Thoracic aorta (tissue), 2 donors: ENCODE results near the gene NOP58. TPM values are rescaled to one million over a fixed set of nuclear protein-coding genes. Genes with fewer than 3 reads are reported as not detected.
A peak's percentile ranks its signal among the peaks of the same experiment; 100 is the strongest.
"Not testable (repeated sequence)": the region's sequence is repeated elsewhere in the genome, so short reads cannot be mapped to it uniquely, and the experiment has no call there.

Experiments used
- ATAC-seq: fragments of 150-250 bp; one replicate; pipeline ENCODE4 v1.8.0; 2017; ENCODE audit warnings: low read depth; ENCODE audit not compliant: insufficient number of reproducible peaks, low FRiP score
- DNase-seq: peaks from one replicate; pipeline ENCODE4 v3.0.0-alpha.2; 2020; ENCODE audit warnings: low spot score
- H3K27ac ChIP-seq, 2 donors: fragments of 200-600 bp; sonication (generic); 1 replicate in 1 of 2; 2 replicates in 1 of 2; pipeline ENCODE4 v1.5.1; 2016; ENCODE audit warnings: mild to moderate bottlenecking in 2 of 2, moderate library complexity in 2 of 2
- H3K27me3 ChIP-seq: fragments of 200-600 bp; sonication (generic); replicated peaks from 2 replicates; pipeline ENCODE4 v1.6.0; 2016; ENCODE audit warnings: mild to moderate bottlenecking; ENCODE audit not compliant: insufficient read depth
- H3K36me3 ChIP-seq: fragments of 200-600 bp; sonication (generic); one replicate; pipeline ENCODE4 v1.5.1; 2016
- H3K4me1 ChIP-seq, 2 donors: fragments of 200-600 bp; sonication (generic); 1 replicate in 1 of 2; 2 replicates in 1 of 2; pipeline versions ENCODE4 v1.5.1 to v1.6.0; 2016; ENCODE audit warnings: low read depth in 2 of 2, mild to moderate bottlenecking in 1 of 2; ENCODE audit not compliant: control insufficient read depth in 1 of 2
- H3K4me3 ChIP-seq: fragments of 200-600 bp; sonication (generic); 2 replicates; pipeline ENCODE4 v1.5.1; 2016; ENCODE audit warnings: mild to moderate bottlenecking
- H3K9me3 ChIP-seq: fragments of 200-600 bp; sonication (generic); 2 replicates; pipeline ENCODE4 v1.5.1; 2016
- total RNA-seq, 2 donors: library from RNA; depleted of rRNA; stranded (reverse); fragments of >200 nt; gene quantifications; one replicate each; pipeline versions ENCODE4 v1.1.0 to v1.2.3, GENCODE V29; 2016
- TF ChIP-seq, protein P1 (sequence below): fragments of 200-600 bp; sonication (generic); IDR thresholded peaks from one replicate; pipeline ENCODE4 v1.5.1; 2019; ENCODE audit warnings: antibody characterized with exemption

The NOP58 gene
- total RNA-seq, 2 donors from 2014 or later = 77.3 to 161 TPM

DNA sequence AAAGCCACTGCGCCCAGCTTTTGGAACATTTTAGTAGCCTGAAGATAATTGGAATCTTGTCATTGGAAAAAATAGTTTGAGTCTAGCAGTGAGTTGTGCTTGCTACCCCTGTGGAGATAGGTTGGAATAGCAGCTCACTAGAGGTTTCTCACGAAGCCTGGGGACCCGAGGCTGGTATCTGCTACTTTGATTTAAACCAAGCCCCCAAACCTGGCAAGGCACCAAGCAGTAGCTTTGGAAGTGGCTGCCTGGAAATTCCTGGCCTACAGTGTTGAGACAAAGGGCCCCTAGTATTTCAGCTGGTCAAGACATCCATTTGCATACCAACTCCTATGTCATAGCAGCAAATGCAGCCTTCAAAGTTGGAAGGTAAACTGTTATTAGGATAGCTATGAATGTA, 42.1 kb downstream of the NOP58 start:
- Histone ChIP-seq H3K27me3 (no peaks in the 10 kb centered on the region), H3K27ac (no peak overlapping the region), H3K4me3 (no peak overlapping the region), H3K36me3 (peaks cover 34% of the 10 kb centered on the region), H3K9me3 (no peaks in the 10 kb centered on the region), H3K4me1 (no peaks in the 10 kb centered on the region)
- TF ChIP-seq, protein P1, sequence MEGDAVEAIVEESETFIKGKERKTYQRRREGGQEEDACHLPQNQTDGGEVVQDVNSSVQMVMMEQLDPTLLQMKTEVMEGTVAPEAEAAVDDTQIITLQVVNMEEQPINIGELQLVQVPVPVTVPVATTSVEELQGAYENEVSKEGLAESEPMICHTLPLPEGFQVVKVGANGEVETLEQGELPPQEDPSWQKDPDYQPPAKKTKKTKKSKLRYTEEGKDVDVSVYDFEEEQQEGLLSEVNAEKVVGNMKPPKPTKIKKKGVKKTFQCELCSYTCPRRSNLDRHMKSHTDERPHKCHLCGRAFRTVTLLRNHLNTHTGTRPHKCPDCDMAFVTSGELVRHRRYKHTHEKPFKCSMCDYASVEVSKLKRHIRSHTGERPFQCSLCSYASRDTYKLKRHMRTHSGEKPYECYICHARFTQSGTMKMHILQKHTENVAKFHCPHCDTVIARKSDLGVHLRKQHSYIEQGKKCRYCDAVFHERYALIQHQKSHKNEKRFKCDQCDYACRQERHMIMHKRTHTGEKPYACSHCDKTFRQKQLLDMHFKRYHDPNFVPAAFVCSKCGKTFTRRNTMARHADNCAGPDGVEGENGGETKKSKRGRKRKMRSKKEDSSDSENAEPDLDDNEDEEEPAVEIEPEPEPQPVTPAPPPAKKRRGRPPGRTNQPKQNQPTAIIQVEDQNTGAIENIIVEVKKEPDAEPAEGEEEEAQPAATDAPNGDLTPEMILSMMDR = no peak
- no peak for DNase-seq
- ATAC-seq = no peak

DNA sequence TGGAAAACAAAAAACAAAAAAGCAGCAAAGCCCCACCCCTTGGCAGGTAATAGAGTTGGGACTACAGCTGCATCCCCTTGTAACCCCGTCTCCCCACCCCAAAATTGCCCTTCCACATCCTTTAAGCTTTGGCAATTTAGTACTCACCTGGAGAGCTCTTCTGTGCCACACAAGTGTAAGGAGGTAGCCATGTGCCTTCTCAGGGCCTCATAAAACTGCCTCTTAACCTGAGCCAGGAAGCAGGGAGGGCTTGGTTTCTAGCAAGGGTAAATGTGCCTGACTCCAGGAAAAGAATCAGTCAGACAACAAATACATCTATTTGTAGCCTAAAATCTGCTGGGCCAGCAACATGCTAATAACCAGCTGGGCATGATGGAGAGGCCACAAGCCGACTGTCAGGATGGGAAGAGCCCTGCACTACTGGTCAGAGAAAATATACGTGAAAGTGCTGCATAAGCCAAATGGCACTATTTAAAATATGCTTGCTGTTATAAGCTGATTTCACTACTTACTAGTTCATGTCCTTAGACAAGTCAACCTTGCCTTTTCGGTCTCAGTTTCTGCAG, 46.3 kb downstream of the NOP58 start:
- ATAC-seq (no peak), DNase-seq (no peak)
- Histone ChIP-seq H3K4me1 (peaks cover 2 to 8% of the 10 kb centered on the region in 2 donors), H3K4me3 (no peak overlapping the region), H3K27me3 (no peaks in the 10 kb centered on the region), H3K9me3 (no peaks in the 10 kb centered on the region), H3K36me3 (peaks cover 3% of the 10 kb centered on the region), H3K27ac (no peak overlapping the region)
- TF ChIP-seq, protein P1 = no peak

DNA sequence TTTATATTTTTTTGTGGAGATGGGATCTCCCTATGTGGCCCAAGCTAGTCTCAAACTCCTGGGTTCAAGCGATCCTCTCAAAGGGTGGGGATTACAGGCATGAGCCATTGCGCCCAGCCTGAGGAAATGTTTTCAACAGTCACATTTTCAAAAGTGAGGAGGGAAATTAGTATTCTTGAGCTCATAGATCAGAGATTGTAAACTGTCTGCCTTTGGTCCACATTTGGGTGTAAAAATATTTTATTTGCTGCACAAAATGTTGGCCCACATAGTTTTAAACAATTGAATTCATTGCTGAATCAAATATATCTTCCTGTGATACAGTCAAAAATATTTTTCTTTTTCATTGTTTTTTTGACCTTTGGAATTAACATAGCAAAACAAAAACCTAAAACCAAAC, 48.6 kb downstream of the NOP58 start:
- no peak for ATAC-seq
- H3K27me3 ChIP-seq = no peaks in the 10 kb centered on the region
- H3K27ac ChIP-seq = no peak overlapping the region
- peaks cover 5 to 23% of the 10 kb centered on the region in 2 donors for H3K4me1 ChIP-seq
- H3K9me3 ChIP-seq = no peaks in the 10 kb centered on the region
- no peak for DNase-seq
- TF ChIP-seq, protein P1 = no peak
- no peak overlapping the region for H3K4me3 ChIP-seq
- peaks cover 3% of the 10 kb centered on the region for H3K36me3 ChIP-seq

DNA sequence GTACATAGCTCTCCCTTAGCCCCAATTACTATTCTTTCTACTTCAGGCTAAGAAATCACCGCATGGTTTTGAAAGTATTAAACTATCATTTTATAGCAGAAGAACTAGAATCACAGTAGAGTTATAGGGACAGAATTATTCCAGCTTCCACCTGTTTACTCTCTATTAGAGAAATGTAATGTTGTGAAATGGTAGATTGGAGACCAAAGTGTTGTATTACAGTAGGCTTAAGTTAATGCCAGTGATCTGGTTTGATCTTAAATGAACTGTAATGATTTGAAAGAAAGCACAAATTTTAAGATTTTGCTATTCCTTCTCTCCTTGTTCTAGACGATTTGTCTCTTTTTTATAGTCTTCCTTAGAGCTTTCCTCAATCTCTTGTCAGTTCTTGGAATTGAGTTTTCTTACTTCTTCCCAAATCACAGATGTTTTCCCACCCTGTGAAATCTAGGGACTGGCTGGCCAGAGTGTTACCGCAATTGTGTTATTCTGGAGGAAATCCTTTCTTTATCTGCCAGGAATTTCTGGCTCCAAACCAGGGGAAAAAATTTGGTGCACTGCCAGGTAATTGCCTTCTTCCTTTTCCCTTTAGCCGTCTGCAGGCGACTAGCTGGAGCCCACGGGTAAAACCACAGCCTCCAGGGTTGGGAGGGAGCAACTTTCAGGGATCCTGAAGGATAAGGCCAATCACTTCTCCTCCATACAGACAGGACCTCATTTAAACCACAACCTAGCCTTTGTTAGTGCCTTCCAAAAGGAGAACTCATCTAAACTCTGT, 51.7 kb downstream of the NOP58 start:
- no peaks in the 10 kb centered on the region for H3K9me3 ChIP-seq
- TF ChIP-seq, protein P1 = no peak
- peak overlapping the region in 1 of 2 donors; percentile 24 for H3K27ac ChIP-seq
- no peaks in the 10 kb centered on the region for H3K27me3 ChIP-seq
- no peak overlapping the region for H3K4me3 ChIP-seq
- H3K4me1 ChIP-seq = peaks cover 5 to 23% of the 10 kb centered on the region in 2 donors
- ATAC-seq = no peak
- peak; percentile 11 for DNase-seq
- peaks cover 5% of the 10 kb centered on the region for H3K36me3 ChIP-seq

DNA sequence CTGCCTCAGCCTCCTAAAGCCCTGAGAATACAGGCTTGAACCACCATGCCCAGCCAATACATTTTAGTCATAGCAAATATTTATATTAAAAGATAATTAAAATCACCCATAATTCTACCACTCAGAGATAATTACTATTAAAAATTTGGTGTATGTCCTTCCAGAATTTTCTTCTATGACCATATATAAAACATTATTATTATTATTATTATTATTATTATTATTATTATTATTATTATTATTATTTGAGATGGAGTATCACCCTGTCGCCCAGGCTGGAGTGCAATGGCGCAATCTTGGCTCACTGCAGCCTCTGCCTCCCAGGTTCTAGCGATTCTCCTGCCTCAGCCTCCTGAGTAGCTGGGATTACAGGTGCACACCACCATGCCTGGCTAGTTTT, 54.8 kb downstream of the NOP58 start:
- DNase-seq, H3K27ac ChIP-seq, H3K9me3 ChIP-seq, ATAC-seq, H3K27me3 ChIP-seq, H3K4me3 ChIP-seq: not testable (repeated sequence)
- Histone ChIP-seq H3K36me3 (peaks cover 11% of the 10 kb centered on the region), H3K4me1 (peaks cover 5 to 23% of the 10 kb centered on the region in 2 donors)
